ENCODE measurements around the gene SERPINA6.

DNA sequence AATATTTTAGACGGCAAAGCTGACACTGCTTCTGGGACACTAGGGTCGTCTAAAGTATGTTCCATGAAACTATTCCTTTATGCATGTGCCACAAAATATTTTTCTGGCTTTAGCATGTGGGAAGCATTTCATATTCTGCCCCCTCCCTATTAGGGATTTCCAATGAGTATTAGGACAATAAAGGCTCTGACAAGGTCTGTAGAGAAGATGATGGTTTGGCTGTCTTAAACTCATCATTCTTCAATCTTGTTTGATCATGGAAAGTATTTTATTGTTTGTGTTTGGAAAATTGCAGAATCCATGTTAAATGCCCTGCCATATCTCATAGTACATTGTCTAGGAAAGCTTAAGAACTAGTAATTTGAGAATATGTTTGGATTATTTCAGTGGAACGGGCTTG lies 42.5 kb upstream of the SERPINA6 start:
- TF ChIP-seq POLR2A (IDR thresholded peaks at IDR 0.05) = no peak
- no peak for TF ChIP-seq CTCF (IDR thresholded peaks at IDR 0.05)
- TF ChIP-seq EP300 (IDR thresholded peaks at IDR 0.05) = no peak

All from ovary (tissue), 3 donors.